ENCODE data around the gene NTM.
"Not testable (repeated sequence)": the region's sequence is repeated elsewhere in the genome, so short reads cannot be mapped to it uniquely, and the experiment has no call there.

The NTM gene

GRCh38 chr11:131334601-131335000 is 35.8 kb upstream of the NTM start:
- TF ChIP-seq CTCF (conservative IDR thresholded peaks at IDR 0.05) (no peak), ZFX (IDR thresholded peaks at IDR 0.05) (no peak)
- no peak overlapping the region for H3K27ac ChIP-seq

- not testable (repeated sequence) for H3K27ac ChIP-seq
These were observed 28.5 kb upstream of the NTM start for GRCh38 chr11:131341900-131342299.

DNA sequence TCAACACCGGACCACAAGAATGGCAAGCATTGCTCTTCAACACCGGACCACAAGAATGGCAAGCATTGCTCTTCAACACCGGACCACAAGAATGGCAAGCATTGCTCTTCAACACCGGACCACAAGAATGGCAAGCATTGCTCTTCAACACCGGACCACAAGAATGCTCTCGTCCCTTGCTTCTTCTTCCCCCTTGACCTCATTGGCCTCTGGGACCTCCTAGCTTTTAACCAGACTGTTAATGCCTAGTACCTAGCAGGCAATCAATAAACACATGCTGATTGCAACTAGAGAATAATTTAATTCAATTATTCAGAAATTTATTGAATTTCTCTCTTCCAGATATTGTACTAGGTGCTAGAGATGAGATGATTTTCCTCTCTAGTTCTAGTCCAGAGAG is 28.0 kb upstream of the NTM start:
- not testable (repeated sequence) for H3K27ac ChIP-seq

- no peak overlapping the region for H3K27ac ChIP-seq
- TF ChIP-seq ZFX (IDR thresholded peaks at IDR 0.05) (no peak), CTCF (conservative IDR thresholded peaks at IDR 0.05) (no peak)
These were observed 25.0 kb upstream of the NTM start for GRCh38 chr11:131345406-131345805.

- no peak for TF ChIP-seq CTCF (conservative IDR thresholded peaks at IDR 0.05)
- TF ChIP-seq ZFX (IDR thresholded peaks at IDR 0.05): no peak
- no peak overlapping the region for H3K27ac ChIP-seq
These were observed 20.9 kb upstream of the NTM start for GRCh38 chr11:131349368-131350086.

DNA sequence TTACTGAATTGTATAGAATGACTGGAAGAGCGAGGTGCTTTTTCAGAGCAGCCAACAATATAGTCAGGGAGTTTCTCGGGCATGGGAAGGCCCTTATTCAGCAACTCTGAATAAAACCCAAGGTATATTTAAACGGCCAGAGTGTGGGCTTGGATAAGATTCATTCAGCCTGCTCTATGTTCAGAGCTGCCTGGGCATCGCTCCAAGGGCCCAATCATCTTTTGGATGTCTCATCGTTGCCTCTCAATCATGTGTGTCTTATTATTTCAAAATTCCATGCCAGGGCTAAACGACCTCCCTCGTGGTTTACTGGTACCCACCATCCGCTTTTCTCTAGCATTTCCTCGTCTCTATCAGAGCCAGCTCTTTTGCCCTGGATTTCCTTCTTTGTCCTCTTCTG is 19.5 kb upstream of the NTM start:
- H3K27ac ChIP-seq: no peak overlapping the region

DNA sequence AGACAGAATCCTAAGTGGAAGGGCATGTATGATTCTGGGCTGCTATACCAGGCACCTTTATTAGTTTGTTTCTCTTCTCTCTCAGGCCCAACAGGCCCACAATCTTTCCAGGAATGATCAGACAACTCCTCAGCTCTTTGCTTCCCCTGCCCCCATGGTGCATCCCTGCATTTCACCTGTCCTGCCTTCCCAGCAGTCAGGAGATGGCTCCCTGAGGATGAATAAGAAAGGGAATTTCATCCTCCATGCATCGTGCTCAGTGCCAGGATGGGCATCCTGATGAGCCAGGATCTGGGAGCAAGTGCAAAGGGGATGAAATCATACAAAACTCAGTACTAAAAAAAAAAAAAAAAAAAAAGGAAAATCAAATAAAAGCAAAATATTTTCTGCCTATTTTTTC is 18.6 kb upstream of the NTM start:
- TF ChIP-seq ZFX (IDR thresholded peaks at IDR 0.05) (no peak), CTCF (conservative IDR thresholded peaks at IDR 0.05) (no peak)
- H3K27ac ChIP-seq: no peak overlapping the region

More for the DNA sequence above, 19.5 kb upstream of the NTM start:
- TF ChIP-seq ZFX (IDR thresholded peaks at IDR 0.05) (no peak), CTCF (conservative IDR thresholded peaks at IDR 0.05) (no peak)

DNA sequence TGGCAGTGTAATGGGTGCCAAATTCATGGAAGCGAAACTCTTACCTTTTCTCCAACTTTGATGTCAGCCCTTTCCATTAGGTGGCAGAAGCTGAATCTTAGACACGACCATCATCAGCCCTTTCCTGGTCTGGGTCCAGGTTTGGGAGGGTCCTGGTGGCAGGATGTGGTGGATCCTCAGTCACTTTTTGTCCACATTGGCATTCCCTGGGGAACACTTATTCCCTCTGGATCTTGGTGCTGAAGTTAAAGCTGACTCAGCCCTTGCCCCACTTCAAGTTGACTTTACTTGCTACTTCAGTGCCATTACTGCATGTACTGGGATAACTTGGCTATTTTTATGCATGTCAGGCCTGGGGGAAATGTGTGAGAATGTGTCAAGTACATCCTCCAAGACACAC is 16.6 kb upstream of the NTM start:
- no peak for TF ChIP-seq CTCF (conservative IDR thresholded peaks at IDR 0.05)
- TF ChIP-seq ZFX (IDR thresholded peaks at IDR 0.05): no peak
- no peak overlapping the region for H3K27ac ChIP-seq

All from C4-2B (cell line).